ENCODE results near the gene VPS4A.

DNA sequence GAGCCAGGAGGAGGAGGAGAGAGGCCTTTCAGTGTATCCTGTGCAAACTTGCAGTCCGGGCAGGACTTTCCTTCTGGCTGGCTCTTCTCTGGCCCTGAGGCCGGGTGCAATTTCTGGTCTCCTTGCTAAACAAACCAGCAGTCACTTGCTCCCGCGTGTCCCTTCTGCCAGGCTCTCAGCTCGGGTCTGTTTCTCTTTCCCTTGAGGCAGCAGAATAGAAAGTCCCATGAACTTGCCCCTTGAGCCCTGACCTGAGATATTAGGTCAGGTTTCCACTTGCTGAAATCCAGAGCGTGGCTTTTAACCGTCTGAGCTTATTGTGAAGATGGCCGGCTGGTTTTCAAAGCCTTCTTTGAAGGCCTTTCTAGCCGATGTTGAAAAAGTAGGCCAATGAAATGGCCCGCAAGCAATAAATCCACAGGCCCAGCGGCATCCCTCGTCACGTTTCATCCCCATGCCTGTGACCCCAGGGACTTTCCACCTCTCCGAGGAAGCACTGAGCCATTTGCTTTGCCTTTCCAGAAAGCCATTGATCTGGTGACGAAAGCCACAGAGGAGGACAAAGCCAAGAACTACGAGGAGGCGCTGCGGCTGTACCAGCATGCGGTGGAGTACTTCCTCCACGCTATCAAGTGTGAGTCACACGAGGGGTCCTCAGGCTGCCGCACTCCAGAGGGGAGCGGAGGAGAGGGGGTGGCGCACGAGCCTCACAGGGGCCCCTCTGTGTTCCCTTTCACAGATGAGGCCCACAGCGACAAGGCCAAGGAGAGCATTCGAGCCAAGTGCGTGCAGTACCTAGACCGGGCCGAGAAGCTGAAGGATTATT lies 4.5 kb downstream of the VPS4A start:
- TF ChIP-seq POLR2A (IDR thresholded peaks at IDR 0.05), result peak in 1 of 3 donors; percentile 20
- TF ChIP-seq, protein P1, sequence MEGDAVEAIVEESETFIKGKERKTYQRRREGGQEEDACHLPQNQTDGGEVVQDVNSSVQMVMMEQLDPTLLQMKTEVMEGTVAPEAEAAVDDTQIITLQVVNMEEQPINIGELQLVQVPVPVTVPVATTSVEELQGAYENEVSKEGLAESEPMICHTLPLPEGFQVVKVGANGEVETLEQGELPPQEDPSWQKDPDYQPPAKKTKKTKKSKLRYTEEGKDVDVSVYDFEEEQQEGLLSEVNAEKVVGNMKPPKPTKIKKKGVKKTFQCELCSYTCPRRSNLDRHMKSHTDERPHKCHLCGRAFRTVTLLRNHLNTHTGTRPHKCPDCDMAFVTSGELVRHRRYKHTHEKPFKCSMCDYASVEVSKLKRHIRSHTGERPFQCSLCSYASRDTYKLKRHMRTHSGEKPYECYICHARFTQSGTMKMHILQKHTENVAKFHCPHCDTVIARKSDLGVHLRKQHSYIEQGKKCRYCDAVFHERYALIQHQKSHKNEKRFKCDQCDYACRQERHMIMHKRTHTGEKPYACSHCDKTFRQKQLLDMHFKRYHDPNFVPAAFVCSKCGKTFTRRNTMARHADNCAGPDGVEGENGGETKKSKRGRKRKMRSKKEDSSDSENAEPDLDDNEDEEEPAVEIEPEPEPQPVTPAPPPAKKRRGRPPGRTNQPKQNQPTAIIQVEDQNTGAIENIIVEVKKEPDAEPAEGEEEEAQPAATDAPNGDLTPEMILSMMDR (IDR thresholded peaks at IDR 0.05), result no peak

Data from body of pancreas (tissue), 4 donors.